Fibroblast of peridontal ligament (primary cell): Measurements from ENCODE around the gene ACO2.
A peak's percentile ranks its signal among the peaks of the same experiment; 100 is the strongest.
"Not testable (repeated sequence)": the region's sequence is repeated elsewhere in the genome, so short reads cannot be mapped to it uniquely, and the experiment has no call there.

Experiments used
- DNase-seq: peaks from one replicate; pipeline ENCODE4 v3.0.0-alpha.2; 2010; ENCODE audit errors: extremely low read depth

ACO2 gene

GRCh38 chr22:41540365-41540764 is 71.4 kb downstream of the ACO2 start:
- DNase-seq: no peak

GRCh38 chr22:41541484-41541883 is 72.6 kb downstream of the ACO2 start:
- no peak for DNase-seq

- no peak for DNase-seq
These were observed 73.3 kb downstream of the ACO2 start for GRCh38 chr22:41542224-41542623.

- DNase-seq: peak; percentile 94
These were observed 75.1 kb downstream of the ACO2 start, which contains the start of gene POLR3H for GRCh38 chr22:41543854-41544670. TSS of gene POLR3H (minus strand) at chr22:41544470. CDS start at chr22:41544101, 369 bp downstream.

GRCh38 chr22:41544671-41545476 is 76.0 kb downstream of the ACO2 start:
- no peak for DNase-seq

GRCh38 chr22:41548830-41549211 is 79.9 kb downstream of the ACO2 start:
- DNase-seq: no peak

GRCh38 chr22:41550952-41551491 is 82.1 kb downstream of the ACO2 start:
- DNase-seq: no peak

GRCh38 chr22:41551877-41552582 is 83.1 kb downstream of the ACO2 start:
- no peak for DNase-seq

- DNase-seq: no peak
These were observed 86.5 kb downstream of the ACO2 start for GRCh38 chr22:41555325-41555982.

- DNase-seq: no peak
These were observed 87.6 kb downstream of the ACO2 start for GRCh38 chr22:41556561-41556960.

- peak; percentile 89 for DNase-seq
These were observed 88.7 kb downstream of the ACO2 start for GRCh38 chr22:41557401-41558240.

- not testable (repeated sequence) for DNase-seq
These were observed 89.3 kb downstream of the ACO2 start for GRCh38 chr22:41558241-41558630.

- no peak for DNase-seq
These were observed 91.2 kb downstream of the ACO2 start for GRCh38 chr22:41560095-41560471.

- no peak for DNase-seq
These were observed 92.4 kb downstream of the ACO2 start for GRCh38 chr22:41561335-41561734.

- DNase-seq: no peak
These were observed 92.9 kb downstream of the ACO2 start for GRCh38 chr22:41561788-41562187.

- no peak for DNase-seq
These were observed 93.5 kb downstream of the ACO2 start for GRCh38 chr22:41562461-41562860.

- peak; percentile 66 for DNase-seq
These were observed 94.3 kb downstream of the ACO2 start for GRCh38 chr22:41563051-41563711.

GRCh38 chr22:41564563-41564962 is 95.6 kb downstream of the ACO2 start:
- no peak for DNase-seq

- DNase-seq: peak; percentile 77
These were observed 96.6 kb downstream of the ACO2 start for GRCh38 chr22:41565403-41566054.

- DNase-seq: no peak
These were observed 98.5 kb downstream of the ACO2 start for GRCh38 chr22:41567512-41567768.
